Left kidney (tissue), 2 donors: ENCODE measurements around the gene CBFA2T2. TPM values are rescaled to one million over a fixed set of nuclear protein-coding genes. Genes with fewer than 3 reads are reported as not detected.
"Not testable (repeated sequence)": the region's sequence is repeated elsewhere in the genome, so short reads cannot be mapped to it uniquely, and the experiment has no call there.

Experiments used
- DNase-seq: peaks from one replicate; pipeline ENCODE4 v3.0.0-alpha.2; 2013
- polyA plus RNA-seq: library from polyadenylated mRNA; unstranded; fragments of 120-200 nt; gene quantifications from one replicate; pipeline ENCODE4 v1.2.1, GENCODE V29; 2013; ENCODE audit not compliant: insufficient read length

Gene CBFA2T2
- polyA plus RNA-seq, 1 donor = 36.9 TPM

DNA sequence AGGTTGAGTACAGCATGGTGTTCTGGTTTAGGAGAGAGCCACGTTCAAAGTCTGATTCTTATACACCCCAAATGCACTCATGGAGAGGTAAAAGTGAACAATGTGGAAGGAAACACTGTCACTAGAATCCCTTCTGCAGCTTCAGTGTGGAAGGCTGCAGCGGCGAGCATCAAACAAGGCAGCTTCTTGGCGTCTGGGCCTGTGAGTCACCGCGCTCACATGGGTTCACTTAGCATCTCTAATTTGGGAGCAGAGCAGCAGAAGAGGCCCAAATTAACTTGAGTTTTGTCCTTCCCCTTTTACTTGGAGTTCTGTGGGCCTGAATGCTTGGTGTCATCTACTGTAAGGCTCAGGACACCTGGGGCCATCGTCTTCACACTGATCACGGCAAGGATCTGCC is 207.2 kb downstream of the CBFA2T2 start:
- no peak for DNase-seq

GRCh38 chr20:33698966-33699365 is 209.1 kb downstream of the CBFA2T2 start:
- not testable (repeated sequence) for DNase-seq

Other genes starting within 250 kb of the CBFA2T2 start
- gene BPIFB1, start 206.9 kb upstream of the CBFA2T2 start, polyA plus RNA-seq = not detected
- gene CDK5RAP1, start 88.6 kb upstream of the CBFA2T2 start, polyA plus RNA-seq = 46.6 TPM
- gene SNTA1, start 46.3 kb upstream of the CBFA2T2 start, polyA plus RNA-seq = 9.1 TPM
- gene C20orf144, start 172.2 kb downstream of the CBFA2T2 start, polyA plus RNA-seq = 0.33 TPM
- 0.32 TPM for gene ACTL10, start 176.8 kb downstream of the CBFA2T2 start, polyA plus RNA-seq
- 13.3 TPM for gene NECAB3, start 184.3 kb downstream of the CBFA2T2 start, polyA plus RNA-seq
- 14.7 TPM for gene E2F1, start 196.3 kb downstream of the CBFA2T2 start, polyA plus RNA-seq
- 8.4 TPM for gene PXMP4, start 230.2 kb downstream of the CBFA2T2 start, polyA plus RNA-seq
- 3.0 TPM for gene ZNF341, start 241.9 kb downstream of the CBFA2T2 start, polyA plus RNA-seq